Measurements from ENCODE around the gene C6orf120.

The C6orf120 gene

DNA sequence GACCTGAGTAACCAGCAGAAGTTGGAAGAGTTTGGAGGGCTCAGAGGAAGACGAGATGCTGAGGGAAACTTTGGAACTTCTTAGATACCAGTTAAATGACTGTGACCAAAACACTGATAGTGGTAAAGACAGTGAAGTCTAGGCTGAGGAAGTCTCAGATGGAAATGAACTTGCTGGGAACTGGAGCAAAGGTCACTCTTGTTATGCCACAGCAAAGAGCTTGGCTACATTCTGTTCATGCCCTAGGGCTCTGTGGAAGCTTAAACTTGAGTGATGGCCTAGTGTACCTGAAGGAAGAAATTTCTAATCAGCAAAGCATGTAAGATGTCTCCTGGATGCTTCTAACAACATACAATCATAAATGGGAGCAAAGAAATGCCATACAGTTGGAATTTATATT lies 24.8 kb upstream of the C6orf120 start:
- DNase-seq (ENCODE audit: extremely low read depth, low read depth): no peak
- TF ChIP-seq, protein P1, sequence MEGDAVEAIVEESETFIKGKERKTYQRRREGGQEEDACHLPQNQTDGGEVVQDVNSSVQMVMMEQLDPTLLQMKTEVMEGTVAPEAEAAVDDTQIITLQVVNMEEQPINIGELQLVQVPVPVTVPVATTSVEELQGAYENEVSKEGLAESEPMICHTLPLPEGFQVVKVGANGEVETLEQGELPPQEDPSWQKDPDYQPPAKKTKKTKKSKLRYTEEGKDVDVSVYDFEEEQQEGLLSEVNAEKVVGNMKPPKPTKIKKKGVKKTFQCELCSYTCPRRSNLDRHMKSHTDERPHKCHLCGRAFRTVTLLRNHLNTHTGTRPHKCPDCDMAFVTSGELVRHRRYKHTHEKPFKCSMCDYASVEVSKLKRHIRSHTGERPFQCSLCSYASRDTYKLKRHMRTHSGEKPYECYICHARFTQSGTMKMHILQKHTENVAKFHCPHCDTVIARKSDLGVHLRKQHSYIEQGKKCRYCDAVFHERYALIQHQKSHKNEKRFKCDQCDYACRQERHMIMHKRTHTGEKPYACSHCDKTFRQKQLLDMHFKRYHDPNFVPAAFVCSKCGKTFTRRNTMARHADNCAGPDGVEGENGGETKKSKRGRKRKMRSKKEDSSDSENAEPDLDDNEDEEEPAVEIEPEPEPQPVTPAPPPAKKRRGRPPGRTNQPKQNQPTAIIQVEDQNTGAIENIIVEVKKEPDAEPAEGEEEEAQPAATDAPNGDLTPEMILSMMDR (IDR thresholded peaks at IDR 0.05; ENCODE audit: low read depth, low read length, missing control alignments): no peak
- H3K4me3 ChIP-seq (replicated peaks; ENCODE audit: low read depth, low read length): no peak overlapping the region

DNA sequence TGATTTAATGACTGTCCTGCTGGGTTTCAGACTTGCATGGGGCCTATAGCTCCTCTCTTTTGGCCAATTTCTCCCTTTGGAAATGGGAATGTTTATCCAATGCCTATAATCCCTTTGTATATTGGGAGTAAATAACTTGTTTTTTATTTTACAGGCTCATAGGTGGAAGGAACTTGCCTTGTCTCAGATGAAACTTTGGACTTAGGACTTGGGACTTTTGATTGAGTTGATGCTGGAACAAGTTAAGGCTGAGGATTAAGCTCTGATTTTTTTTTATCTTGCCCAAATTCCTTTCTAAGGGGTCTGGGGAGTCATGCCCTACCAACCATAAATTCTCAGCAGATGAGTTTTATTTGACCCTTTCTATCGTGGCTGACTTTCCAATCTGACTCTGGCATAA lies 23.6 kb upstream of the C6orf120 start:
- no peak for DNase-seq (ENCODE audit: extremely low read depth, low read depth)
- TF ChIP-seq, protein P1 (IDR thresholded peaks at IDR 0.05; ENCODE audit: low read depth, low read length, missing control alignments): no peak
- H3K4me3 ChIP-seq (replicated peaks; ENCODE audit: low read depth, low read length): no peak overlapping the region

DNA sequence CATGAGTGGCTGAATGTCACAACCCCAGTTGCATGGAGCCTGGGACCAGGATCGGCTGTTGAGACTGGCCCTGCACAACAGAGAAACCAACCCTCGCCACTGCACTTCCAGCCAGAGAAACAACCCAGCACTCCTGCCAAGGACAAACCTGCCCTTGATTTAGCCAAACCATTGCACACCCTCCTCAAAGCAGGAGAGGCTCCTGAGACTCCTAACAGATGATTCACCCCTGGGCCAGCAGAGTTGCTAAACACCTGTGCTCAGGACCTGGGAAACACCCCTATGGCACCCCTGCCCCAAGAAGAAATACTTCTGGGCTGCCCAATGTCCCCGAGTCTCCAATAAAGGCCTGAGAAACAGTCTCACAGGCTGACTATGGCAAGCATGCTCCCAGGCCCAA lies 17.9 kb upstream of the C6orf120 start:
- no peak overlapping the region for H3K4me3 ChIP-seq (replicated peaks; ENCODE audit: low read depth, low read length)
- no peak for DNase-seq (ENCODE audit: extremely low read depth, low read depth)
- TF ChIP-seq, protein P1 (IDR thresholded peaks at IDR 0.05; ENCODE audit: low read depth, low read length, missing control alignments): no peak

DNA sequence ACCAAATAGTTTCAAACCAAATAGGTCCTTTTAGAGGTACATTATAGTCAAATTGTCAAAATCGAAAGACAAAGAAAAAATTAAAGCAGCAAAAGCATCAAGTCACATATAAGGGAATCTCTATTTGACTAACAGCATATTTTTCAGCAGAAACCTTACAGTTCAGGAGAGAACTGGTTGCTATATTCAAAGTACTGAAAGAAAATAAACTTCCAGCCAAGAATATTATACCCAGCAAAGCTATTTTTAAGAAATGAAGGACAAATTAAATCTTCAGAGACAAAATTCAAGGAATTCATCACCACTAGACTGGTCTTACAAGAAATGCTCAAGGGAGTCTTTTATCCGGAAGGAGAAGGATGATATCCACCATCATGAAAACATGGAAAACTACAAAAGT lies 16.1 kb upstream of the C6orf120 start:
- TF ChIP-seq, protein P1 (IDR thresholded peaks at IDR 0.05; ENCODE audit: low read depth, low read length, missing control alignments): no peak
- H3K4me3 ChIP-seq (replicated peaks; ENCODE audit: low read depth, low read length): no peak overlapping the region
- DNase-seq (ENCODE audit: extremely low read depth, low read depth): no peak

DNA sequence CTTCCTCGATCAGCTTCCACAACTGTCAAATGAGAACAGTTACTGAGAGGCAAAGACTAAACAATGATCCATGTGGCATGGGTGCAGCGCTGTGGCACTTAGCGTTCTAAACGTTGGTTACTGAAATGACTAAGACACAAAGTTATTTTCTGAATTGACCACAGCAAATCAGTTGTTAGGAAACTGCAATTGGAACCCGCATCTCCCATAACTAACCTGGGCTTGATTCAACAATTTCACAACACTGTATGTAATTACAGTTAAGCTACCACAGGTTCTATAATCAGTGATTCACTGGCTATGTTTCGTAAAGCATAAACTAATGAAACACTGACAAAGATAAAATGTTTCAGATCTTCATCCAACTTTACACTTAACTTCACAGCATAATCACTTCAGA lies 12.6 kb upstream of the C6orf120 start:
- H3K4me3 ChIP-seq (replicated peaks; ENCODE audit: low read depth, low read length): no peak overlapping the region
- TF ChIP-seq, protein P1 (IDR thresholded peaks at IDR 0.05; ENCODE audit: low read depth, low read length, missing control alignments): no peak
- no peak for DNase-seq (ENCODE audit: extremely low read depth, low read depth)

DNA sequence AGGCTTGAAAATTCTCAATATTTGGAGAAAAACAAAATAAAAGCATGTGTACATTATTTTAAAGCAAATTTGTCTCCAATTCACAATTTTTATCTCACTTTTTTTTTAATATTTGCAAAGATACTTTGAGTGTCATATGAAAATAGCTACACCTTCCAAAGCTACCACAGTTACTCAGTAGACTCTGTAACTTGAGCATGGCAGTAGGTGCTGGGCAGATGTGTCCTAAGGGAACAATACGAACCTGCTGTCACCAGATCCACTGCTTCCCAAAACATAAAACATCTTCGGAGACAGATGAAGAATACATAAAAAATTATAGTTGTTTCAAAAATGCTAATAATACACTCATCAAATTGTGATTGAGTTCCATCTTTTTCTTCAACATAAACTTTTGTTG lies 10.7 kb upstream of the C6orf120 start:
- no peak for DNase-seq (ENCODE audit: extremely low read depth, low read depth)
- TF ChIP-seq, protein P1 (IDR thresholded peaks at IDR 0.05; ENCODE audit: low read depth, low read length, missing control alignments): no peak
- H3K4me3 ChIP-seq (replicated peaks; ENCODE audit: low read depth, low read length): no peak overlapping the region

DNA sequence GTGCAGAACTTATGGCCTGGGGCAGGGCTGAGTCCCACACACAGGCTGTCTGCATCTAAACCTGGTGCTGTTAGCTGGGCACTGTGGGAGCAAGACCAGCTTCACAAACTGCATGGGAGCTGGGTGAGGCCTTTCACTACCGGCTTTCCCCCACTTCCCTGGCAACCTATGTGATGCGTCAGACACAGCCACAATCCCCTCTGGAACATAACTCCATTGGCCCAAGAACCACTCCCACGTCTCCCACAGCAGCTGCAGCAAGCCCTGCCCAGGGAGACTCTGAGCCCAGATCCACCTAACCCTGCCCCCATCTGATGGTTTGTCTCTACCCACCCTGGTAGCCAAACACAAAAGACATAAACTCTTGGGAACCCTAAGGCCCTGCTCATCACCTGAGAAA lies 9.4 kb upstream of the C6orf120 start:
- TF ChIP-seq, protein P1 (IDR thresholded peaks at IDR 0.05; ENCODE audit: low read depth, low read length, missing control alignments): no peak
- no peak for DNase-seq (ENCODE audit: extremely low read depth, low read depth)
- no peak overlapping the region for H3K4me3 ChIP-seq (replicated peaks; ENCODE audit: low read depth, low read length)
